NCI-H1417 (cell line): ENCODE results near the gene METTL25B.

ENCODE experiments used
- DNase-seq, 3 experiments: peaks; one replicate each; lab custom pipeline; 2025; lab: John Stamatoyannopoulos, UW

Gene METTL25B

GRCh38 chr1:156768610-156769295 lies 40.5 kb downstream of the METTL25B start:
- DNase-seq = no peak

GRCh38 chr1:156772222-156772621 lies 44.0 kb downstream of the METTL25B start:
- no peak for DNase-seq

GRCh38 chr1:156772728-156773497 lies 44.6 kb downstream of the METTL25B start:
- no peak for DNase-seq

DNA sequence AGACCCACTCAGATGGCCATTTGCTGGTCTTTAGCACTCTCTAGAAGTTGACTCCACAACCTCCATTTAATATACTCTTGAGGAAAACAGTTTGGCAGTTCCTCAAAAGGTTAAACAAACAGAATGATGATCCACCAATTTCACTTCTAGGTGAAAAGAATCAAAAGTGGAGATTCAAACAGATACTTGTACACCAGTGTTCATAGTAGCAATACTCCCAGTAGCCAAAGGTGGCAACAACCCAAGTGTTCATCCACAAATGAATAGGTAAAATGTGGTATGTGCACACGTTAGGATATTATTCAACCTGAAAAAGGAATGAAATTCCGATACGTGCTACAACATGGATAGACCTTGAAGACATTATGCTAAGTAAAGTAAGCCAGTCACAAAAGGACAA lies 45.3 kb downstream of the METTL25B start:
- no peak for DNase-seq

- DNase-seq = no peak
These were observed 47.5 kb downstream of the METTL25B start for GRCh38 chr1:156775799-156776198.

- DNase-seq = no peak
These were observed 48.7 kb downstream of the METTL25B start for GRCh38 chr1:156776942-156777341.

- DNase-seq = no peak
These were observed 49.3 kb downstream of the METTL25B start for GRCh38 chr1:156777573-156777972.

DNA sequence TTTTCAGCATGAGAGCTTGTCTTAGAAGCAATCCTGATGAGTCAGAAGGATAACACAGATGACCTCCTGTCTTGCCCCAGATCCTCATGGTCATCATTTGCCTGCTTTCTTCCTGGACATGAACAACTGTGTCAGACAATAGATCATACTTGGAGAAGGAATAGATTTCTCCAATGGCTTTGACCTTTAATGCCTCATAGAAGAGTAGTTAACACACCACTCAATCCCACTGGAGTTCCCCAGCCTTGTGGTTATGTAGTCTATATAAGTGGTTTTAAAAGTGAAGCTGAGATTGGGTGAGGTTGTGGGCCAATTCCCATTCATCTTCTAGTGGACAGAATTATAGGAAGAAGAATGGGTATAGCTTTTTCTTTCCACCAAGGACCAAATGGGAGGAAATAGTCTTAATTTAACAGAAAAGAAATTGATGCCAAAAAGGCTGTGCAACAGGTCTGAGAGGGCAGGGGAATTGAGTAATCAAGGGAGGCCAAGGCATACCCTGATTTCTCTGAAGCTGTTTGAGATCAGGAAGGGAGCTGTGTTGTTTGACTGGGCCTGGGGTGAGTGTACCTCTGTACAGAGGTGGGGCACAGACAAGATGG lies 53.4 kb downstream of the METTL25B start:
- no peak for DNase-seq

DNA sequence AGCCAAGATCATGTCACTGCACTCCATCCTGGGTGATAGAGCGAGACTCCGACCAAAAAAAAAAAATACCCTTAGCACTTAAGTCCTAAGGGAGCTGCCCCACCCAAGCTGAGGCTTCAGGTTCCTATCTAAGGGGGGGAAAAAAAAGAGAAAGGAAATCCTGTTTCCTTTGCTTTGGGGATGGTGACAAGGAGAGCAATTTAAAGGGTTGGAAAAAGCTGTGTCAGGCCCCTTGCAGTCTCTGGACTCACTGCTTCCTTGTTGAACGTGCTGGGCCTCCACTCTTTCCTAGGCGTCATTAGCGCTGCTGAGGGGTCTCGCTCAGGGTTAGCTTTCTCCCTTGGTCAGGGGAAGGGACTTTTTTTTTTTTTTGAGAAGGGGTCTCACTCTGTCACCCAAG lies 57.2 kb downstream of the METTL25B start:
- no peak for DNase-seq
